ENCODE measurements around the gene COL17A1.

Gene COL17A1

GRCh38 chr10:104038958-104039752, 46.5 kb downstream of the COL17A1 start:
- TF ChIP-seq, protein P1, sequence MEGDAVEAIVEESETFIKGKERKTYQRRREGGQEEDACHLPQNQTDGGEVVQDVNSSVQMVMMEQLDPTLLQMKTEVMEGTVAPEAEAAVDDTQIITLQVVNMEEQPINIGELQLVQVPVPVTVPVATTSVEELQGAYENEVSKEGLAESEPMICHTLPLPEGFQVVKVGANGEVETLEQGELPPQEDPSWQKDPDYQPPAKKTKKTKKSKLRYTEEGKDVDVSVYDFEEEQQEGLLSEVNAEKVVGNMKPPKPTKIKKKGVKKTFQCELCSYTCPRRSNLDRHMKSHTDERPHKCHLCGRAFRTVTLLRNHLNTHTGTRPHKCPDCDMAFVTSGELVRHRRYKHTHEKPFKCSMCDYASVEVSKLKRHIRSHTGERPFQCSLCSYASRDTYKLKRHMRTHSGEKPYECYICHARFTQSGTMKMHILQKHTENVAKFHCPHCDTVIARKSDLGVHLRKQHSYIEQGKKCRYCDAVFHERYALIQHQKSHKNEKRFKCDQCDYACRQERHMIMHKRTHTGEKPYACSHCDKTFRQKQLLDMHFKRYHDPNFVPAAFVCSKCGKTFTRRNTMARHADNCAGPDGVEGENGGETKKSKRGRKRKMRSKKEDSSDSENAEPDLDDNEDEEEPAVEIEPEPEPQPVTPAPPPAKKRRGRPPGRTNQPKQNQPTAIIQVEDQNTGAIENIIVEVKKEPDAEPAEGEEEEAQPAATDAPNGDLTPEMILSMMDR (IDR thresholded peaks at IDR 0.05; ENCODE audit: extremely low read depth, missing control alignments) = no peak
- no peak for DNase-seq (ENCODE audit: low spot score)

GRCh38 chr10:104038537-104038936, 47.1 kb downstream of the COL17A1 start:
- TF ChIP-seq, protein P1 (IDR thresholded peaks at IDR 0.05; ENCODE audit: extremely low read depth, missing control alignments) = no peak
- no peak for DNase-seq (ENCODE audit: low spot score)

DNA sequence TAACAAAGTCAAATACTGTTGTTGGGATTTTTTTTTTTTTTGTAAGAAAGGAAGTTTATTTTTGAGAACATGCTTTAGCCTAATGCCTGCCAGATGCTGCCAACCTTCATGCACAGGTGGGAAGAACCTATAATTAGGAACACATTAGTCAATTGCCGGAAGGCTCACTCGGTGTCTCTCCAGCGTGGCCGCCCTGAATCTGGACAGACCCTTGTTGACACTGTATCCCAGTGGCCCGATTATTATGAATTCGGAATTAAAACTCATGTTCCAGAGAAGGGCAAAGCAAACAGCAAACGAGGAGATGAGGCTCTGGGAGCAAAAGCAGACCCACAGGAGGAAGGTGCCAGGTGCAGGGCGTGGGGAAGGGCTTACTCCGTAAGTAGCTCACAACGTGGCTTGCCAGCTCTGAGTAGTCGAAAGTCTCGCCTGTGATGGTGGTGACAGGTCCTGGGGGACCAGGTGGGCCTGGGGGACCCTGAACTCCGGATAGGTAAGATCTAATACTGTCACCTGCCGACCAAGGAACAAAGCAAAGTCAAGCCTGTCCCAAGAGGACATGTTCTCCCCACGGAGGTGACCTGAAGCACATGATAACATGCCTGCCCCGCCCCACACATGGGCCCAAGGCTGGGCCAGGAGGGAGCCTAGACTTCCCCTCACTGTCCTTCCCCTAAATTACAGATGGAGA, 48.3 kb downstream of the COL17A1 start:
- DNase-seq (ENCODE audit: low spot score) = no peak
- TF ChIP-seq, protein P1 (IDR thresholded peaks at IDR 0.05; ENCODE audit: extremely low read depth, missing control alignments) = no peak

GRCh38 chr10:104036518-104037260, 49.0 kb downstream of the COL17A1 start:
- DNase-seq (ENCODE audit: low spot score) = no peak

DNA sequence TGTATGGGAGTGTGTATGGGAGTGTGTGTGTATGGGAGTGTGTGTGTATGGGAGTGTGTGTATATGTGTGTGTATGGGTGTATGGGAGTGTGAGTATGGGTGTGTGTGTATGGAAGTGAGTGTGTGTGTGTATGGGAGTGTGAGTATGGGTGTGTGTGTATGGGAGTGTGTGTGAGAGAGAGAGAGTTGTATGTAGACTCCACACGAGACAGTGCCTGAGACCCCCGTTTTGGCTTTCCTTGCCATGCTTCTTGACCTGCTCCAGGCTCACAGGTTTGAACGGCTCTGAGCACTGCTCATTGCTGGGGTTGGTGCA, 49.7 kb downstream of the COL17A1 start:
- TF ChIP-seq, protein P1 (IDR thresholded peaks at IDR 0.05; ENCODE audit: extremely low read depth, missing control alignments) = no peak
- DNase-seq (ENCODE audit: low spot score) = no peak

More at GRCh38 chr10:104036518-104037260, 49.0 kb downstream of the COL17A1 start:
- TF ChIP-seq, protein P1 (IDR thresholded peaks at IDR 0.05; ENCODE audit: extremely low read depth, missing control alignments) = no peak

- TF ChIP-seq, protein P1 (IDR thresholded peaks at IDR 0.05; ENCODE audit: extremely low read depth, missing control alignments) = no peak
- no peak for DNase-seq (ENCODE audit: low spot score)
Measured at GRCh38 chr10:104035194-104036068, 50.2 kb downstream of the COL17A1 start.

Data from GM20000 (cell line).